Ovary (tissue), 3 donors: ENCODE data around the gene PRDM7.
"Not testable (repeated sequence)": the region's sequence is repeated elsewhere in the genome, so short reads cannot be mapped to it uniquely, and the experiment has no call there.

ENCODE experiments used
- CTCF ChIP-seq, 3 donors: fragments of 450-650 bp in 2 of 3; fragments of 200-600 bp in 1 of 3; IDR thresholded peaks; one replicate each; pipeline versions ENCODE4 v1.5.1 to v1.8.0; 2016 to 2022; ENCODE audit warnings: antibody characterized with exemption in 3 of 3, mild to moderate bottlenecking in 1 of 3
- EP300 ChIP-seq: sonication (generic); formaldehyde crosslinking; IDR thresholded peaks from one replicate; pipeline ENCODE4 v1.6.1; 2017; ENCODE audit warnings: antibody characterized with exemption
- donor health status: DM: no; HTN: no; CAD: no.

DNA sequence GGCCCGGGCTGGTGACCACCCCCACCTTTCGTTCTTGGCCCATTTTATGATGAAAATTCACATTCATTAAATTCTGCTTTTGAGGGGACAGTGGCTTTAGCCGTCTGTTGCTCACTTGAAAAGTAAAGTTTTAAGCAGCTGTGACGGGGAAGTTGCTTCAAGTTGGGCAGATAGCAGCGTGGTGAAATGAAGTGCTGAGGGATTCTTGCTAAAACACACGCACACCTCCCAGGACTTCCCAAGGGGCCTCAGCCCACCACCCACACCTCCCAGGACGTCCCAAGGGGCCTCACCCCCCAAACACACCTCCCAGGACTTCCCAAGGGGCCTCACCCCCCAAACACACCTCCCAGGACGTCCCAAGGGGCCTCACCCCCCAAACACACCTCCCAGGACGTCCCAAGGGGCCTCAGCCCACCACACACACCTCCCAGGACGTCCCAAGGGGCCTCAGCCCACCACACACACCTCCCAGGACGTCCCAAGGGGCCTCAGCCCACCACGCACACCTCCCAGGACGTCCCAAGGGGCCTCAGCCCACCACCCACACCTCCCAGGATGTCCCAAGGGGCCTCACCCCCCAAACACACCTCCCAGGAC lies 69.4 kb downstream of the PRDM7 start:
- not testable (repeated sequence) for TF ChIP-seq EP300; CTCF (IDR thresholded peaks at IDR 0.05)
